H1 (cell line): Measurements from ENCODE around the gene TPST2. TPM values are rescaled to one million over a fixed set of nuclear protein-coding genes. Genes with fewer than 3 reads are reported as not detected.

ENCODE experiments used
- CTCF ChIA-PET: fragments of 300-600 bp; sonication (Branson Sonifier 250); formaldehyde crosslinking; loops from one replicate; lab custom pipeline; 2021; ENCODE audit not compliant: partially characterized antibody; lab: Charles Lee
- POLR2A ChIA-PET: fragments of 300-600 bp; sonication (Branson Sonifier 250); formaldehyde crosslinking; loops from one replicate; lab custom pipeline; 2021; ENCODE audit warnings: inconsistent platforms; ENCODE audit not compliant: partially characterized antibody; lab: Charles Lee
- DNase-seq, 2 experiments: peaks; one replicate each; pipeline versions ENCODE4 v3.0.0 to v3.0.0-alpha.2; 2010 to 2022; ENCODE audit warnings: low spot score in 2 of 2, low read depth in 1 of 2, mixed read lengths in 1 of 2
- FAIRE-seq: peaks from 2 replicates; lab custom pipeline; 2011; peaks lifted over from hg19 to GRCh38; lab: Jason Lieb, UNC
- H2AFZ ChIP-seq: 2 replicates; pipeline ENCODE4 v1.8.1; 2012; ENCODE audit warnings: low read length, inconsistent platforms
- H2AK5ac ChIP-seq: 2 replicates; pipeline ENCODE4 v1.6.1; 2013; ENCODE audit warnings: low read depth, low read length
- H2BK120ac ChIP-seq: replicated peaks from 2 replicates; pipeline ENCODE3; 2013; ENCODE audit warnings: low read depth, low read length, inconsistent platforms
- H2BK12ac ChIP-seq: 2 replicates; pipeline ENCODE4 v1.6.1; 2013; ENCODE audit warnings: low read depth, low read length
- H2BK15ac ChIP-seq: 2 replicates; pipeline ENCODE4 v1.6.1; 2013; ENCODE audit warnings: low read length
- H2BK20ac ChIP-seq: 2 replicates; pipeline ENCODE4 v1.6.1; 2013; ENCODE audit warnings: low read length
- H2BK5ac ChIP-seq: 2 replicates; pipeline ENCODE4 v1.6.1; 2013; ENCODE audit warnings: low read depth, low read length
- H3K14ac ChIP-seq: 2 replicates; pipeline ENCODE4 v1.6.1; 2013; ENCODE audit warnings: inconsistent platforms; ENCODE audit not compliant: insufficient read length
- H3K18ac ChIP-seq: 2 replicates; pipeline ENCODE4 v1.6.1; 2013; ENCODE audit warnings: low read length; ENCODE audit errors: extremely low read depth
- H3K23ac ChIP-seq: 2 replicates; pipeline ENCODE4 v1.6.1; 2013; ENCODE audit warnings: inconsistent platforms; ENCODE audit not compliant: insufficient read length
- H3K23me2 ChIP-seq: 2 replicates; pipeline ENCODE4 v1.6.1; 2013; ENCODE audit warnings: low read depth, low read length
- H3K27ac ChIP-seq: 2 replicates; pipeline ENCODE4 v1.6.1; 2011; ENCODE audit warnings: low read depth, low read length, inconsistent platforms
- H3K27me3 ChIP-seq, 4 experiments: replicated peaks in 1 of 4; 1 replicate in 1 of 4; 2 replicates in 3 of 4; pipeline versions ENCODE4 v1.6.1 to v1.8.1; 2011 to 2013; ENCODE audit warnings: low read length in 3 of 4, mild to moderate bottlenecking in 3 of 4, inconsistent platforms in 2 of 4, mixed read lengths in 2 of 4, moderate library complexity in 1 of 4; ENCODE audit not compliant: control insufficient read depth in 3 of 4, insufficient read depth in 3 of 4; ENCODE audit errors: extremely low read depth in 1 of 4
- H3K36me3 ChIP-seq, 4 experiments: 2 replicates each; pipeline versions ENCODE4 v1.6.1 to v1.8.1; 2011 to 2013; ENCODE audit warnings: mild to moderate bottlenecking in 4 of 4, low read length in 3 of 4, moderate library complexity in 2 of 4, control low read depth in 1 of 4, inconsistent platforms in 1 of 4; ENCODE audit not compliant: insufficient read depth in 4 of 4, control insufficient read depth in 2 of 4
- H3K4ac ChIP-seq: replicated peaks from 2 replicates; pipeline ENCODE3; 2013; ENCODE audit warnings: low read length, low read depth, mixed read lengths, inconsistent platforms; ENCODE audit not compliant: insufficient read length
- H3K4me1 ChIP-seq, 4 experiments: replicated peaks in 1 of 4; 1 replicate in 1 of 4; 2 replicates in 3 of 4; pipeline versions ENCODE4 v1.6.1 to v1.8.1; 2011 to 2013; ENCODE audit warnings: low read length in 3 of 4, inconsistent platforms in 2 of 4, mixed read lengths in 1 of 4; ENCODE audit not compliant: insufficient read depth in 4 of 4, control insufficient read depth in 3 of 4
- H3K4me2 ChIP-seq, 2 experiments: 2 replicates each; pipeline versions ENCODE4 v1.6.1 to v1.8.1; 2011 to 2013; ENCODE audit warnings: low read depth in 2 of 2, low read length in 2 of 2, control low read depth in 1 of 2, inconsistent platforms in 1 of 2, mild to moderate bottlenecking in 1 of 2; ENCODE audit not compliant: insufficient read depth in 1 of 2
- H3K4me3 ChIP-seq, 4 experiments: fragments of 200-600, 300-600 bp in 1 of 4; sonication (generic), shearing (Covaris generic), sonication (Bioruptor Twin) in 1 of 4; 2 replicates each; pipeline versions ENCODE4 v1.5.1 to v1.8.1; 2011 to 2016; ENCODE audit warnings: low read length in 4 of 4, low read depth in 3 of 4, control low read depth in 2 of 4, inconsistent platforms in 2 of 4, mild to moderate bottlenecking in 2 of 4, mixed read lengths in 1 of 4, moderate library complexity in 1 of 4; ENCODE audit not compliant: insufficient read depth in 2 of 4; ENCODE audit errors: extremely low read depth in 1 of 4
- H3K56ac ChIP-seq: replicated peaks from 2 replicates; pipeline ENCODE3; 2013; ENCODE audit warnings: low read depth, mild to moderate bottlenecking, mixed read lengths, low read length, inconsistent platforms; ENCODE audit not compliant: insufficient read length
- H3K79me1 ChIP-seq: 2 replicates; pipeline ENCODE4 v1.6.1; 2013; ENCODE audit warnings: low read depth, low read length, control low read depth
- H3K79me2 ChIP-seq, 2 experiments: 2 replicates each; pipeline versions ENCODE4 v1.6.1 to v1.8.1; 2012 to 2013; ENCODE audit warnings: low read length in 2 of 2, mild to moderate bottlenecking in 2 of 2, inconsistent platforms in 1 of 2; ENCODE audit not compliant: insufficient read depth in 2 of 2, control insufficient read depth in 1 of 2
- H3K9ac ChIP-seq, 4 experiments: replicated peaks in 1 of 4; 1 replicate in 1 of 4; 2 replicates in 3 of 4; pipeline versions ENCODE4 v1.6.1 to v1.8.1; 2011 to 2013; ENCODE audit warnings: low read depth in 3 of 4, low read length in 3 of 4, control low read depth in 2 of 4, mild to moderate bottlenecking in 2 of 4, moderate library complexity in 2 of 4, inconsistent platforms in 1 of 4; ENCODE audit errors: extremely low read depth in 1 of 4
- H3K9me3 ChIP-seq, 2 experiments: 2 replicates each; pipeline versions ENCODE4 v1.6.1 to v1.8.1; 2012 to 2013; ENCODE audit warnings: mild to moderate bottlenecking in 2 of 2, moderate library complexity in 2 of 2, control low read depth in 1 of 2, inconsistent platforms in 1 of 2, low read depth in 1 of 2, low read length in 1 of 2, mixed read lengths in 1 of 2; ENCODE audit not compliant: insufficient read depth in 2 of 2
- H4K20me1 ChIP-seq, 2 experiments: replicated peaks in 1 of 2; 2 replicates each; pipeline versions ENCODE3 to v1.8.1; 2011 to 2013; ENCODE audit warnings: inconsistent platforms in 2 of 2, low read length in 2 of 2, mild to moderate bottlenecking in 1 of 2; ENCODE audit not compliant: insufficient read depth in 2 of 2, control insufficient read depth in 1 of 2
- H4K5ac ChIP-seq: 2 replicates; pipeline ENCODE4 v1.6.1; 2013; ENCODE audit warnings: low read length, low read depth, mixed read lengths, inconsistent platforms; ENCODE audit not compliant: insufficient read length
- H4K8ac ChIP-seq: 2 replicates; pipeline ENCODE4 v1.8.0; 2013; ENCODE audit warnings: mild to moderate bottlenecking, moderate library complexity, low read length, inconsistent platforms; ENCODE audit not compliant: insufficient read depth; ENCODE audit errors: extremely low read depth
- H4K91ac ChIP-seq: replicated peaks from 2 replicates; pipeline ENCODE3; 2013; ENCODE audit warnings: low read length, mixed read lengths, inconsistent platforms; ENCODE audit not compliant: insufficient read length
- CBX8 ChIP-seq: fragments of 300-800, 300-1000 bp; sonication (generic); IDR thresholded peaks from 2 replicates; pipeline ENCODE4 v1.7.1; 2016; ENCODE audit warnings: low read depth, low read length, borderline replicate concordance
- JUN ChIP-seq: IDR thresholded peaks from 2 replicates; pipeline ENCODE4 v1.6.1; 2011; ENCODE audit warnings: low read depth, mild to moderate bottlenecking, improper control_type of control experiment, low read length
- POLR2AphosphoS5 ChIP-seq: IDR thresholded peaks from 2 replicates; pipeline ENCODE4 v1.6.1; 2011; ENCODE audit warnings: low read depth, low read length
- WGBS, 2 experiments: shearing (Covaris generic) in 1 of 2; methylation state at CpG; one replicate each; pipeline versions ENCODE4 v1.1.6 to v1.1.7; 2013 to 2015; ENCODE audit warnings: low lambda C conversion rate in 2 of 2, mixed read lengths in 2 of 2, inconsistent platforms in 1 of 2, low coverage in 1 of 2, missing lambda C conversion rate in 1 of 2; ENCODE audit not compliant: insufficient replicate concordance in 2 of 2, insufficient coverage in 1 of 2, insufficient read length in 1 of 2; ENCODE audit errors: extremely low coverage in 1 of 2, missing lambda C conversion rate in 1 of 2; 5-methylcytosine and 5-hydroxymethylcytosine counted together
- polyA plus RNA-seq, 7 experiments: library from polyadenylated mRNA; depleted of rRNA in 3 of 7; stranded (reverse) in 5 of 7; unstranded in 2 of 7; fragments of >200 nt in 5 of 7; fragments of 200-250 nt in 2 of 7; gene quantifications; 1 replicate in 5 of 7; 2 replicates in 1 of 7; 4 replicates in 1 of 7; pipeline versions ENCODE4 v1.2.1 to v1.2.3, GENCODE V29; 2011 to 2013; ENCODE audit warnings: missing spikeins in 2 of 7, mixed read lengths in 2 of 7
- total RNA-seq: library from RNA; stranded (reverse); fragmentation: NEBNext Ultra II Directional; extraction: Animal tissue kit (Norgen Biotek cat#: 25700); gene quantifications from 2 replicates; pipeline ENCODE4 v1.2.1, GENCODE V29; 2021

Gene TPST2
- total and polyA plus RNA-seq, 2 of the 8 experiments (the other 6 are each of a cell fraction or from before 2014, with no cell fraction given) = 58.8 to 143 TPM

DNA sequence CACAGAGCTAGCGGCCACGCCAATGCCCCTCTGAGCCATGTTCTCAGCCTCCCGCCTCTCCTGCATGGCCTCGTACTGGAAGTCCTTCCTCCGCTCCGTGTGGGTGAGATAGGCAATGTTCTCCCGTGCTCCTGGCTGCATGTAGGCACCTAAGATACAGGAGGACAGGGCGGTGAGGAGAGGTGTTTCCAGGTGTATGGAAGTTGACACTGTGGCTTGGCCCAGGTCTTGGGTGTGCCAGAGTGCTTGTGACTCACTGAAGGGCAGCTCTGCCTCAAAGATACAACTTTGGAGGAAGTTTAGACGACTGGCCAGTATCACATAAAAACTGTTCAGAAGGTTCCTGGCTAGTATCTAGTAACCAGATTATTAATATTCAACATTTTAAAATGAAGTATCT, 97.7 kb downstream of the TPST2 start:
- Histone ChIP-seq H4K8ac (no peak overlapping the region), H3K4me2 (no peak overlapping the region), H2BK5ac (no peak overlapping the region), H2BK12ac (no peak overlapping the region), H4K5ac (no peak overlapping the region), H2AK5ac (no peak overlapping the region), H3K4me1 (no peaks in the 10 kb centered on the region), H3K9me3 (no peaks in the 10 kb centered on the region), H2BK120ac (no peak overlapping the region), H3K14ac (no peak overlapping the region), H3K56ac (no peak overlapping the region), H2BK15ac (no peak overlapping the region), H2BK20ac (no peak overlapping the region), H3K23me2 (no peaks in the 10 kb centered on the region), H3K27me3 (no peaks in the 10 kb centered on the region), H3K79me2 (no peaks in the 10 kb centered on the region), H4K91ac (no peak overlapping the region), H3K36me3 (peaks cover 38 to 84% (median 81%) of the 10 kb centered on the region in 4 experiments), H3K23ac (no peak overlapping the region), H3K18ac (no peak overlapping the region), H3K27ac (no peak overlapping the region), H2AFZ (no peak overlapping the region), H3K4ac (no peak overlapping the region), H3K9ac (no peak overlapping the region), H4K20me1 (peaks cover 2 to 11% of the 10 kb centered on the region in 2 experiments), H3K4me3 (no peak overlapping the region), H3K79me1 (no peaks in the 10 kb centered on the region)
- DNase-seq = no peak
- TF ChIP-seq POLR2AphosphoS5 (no peak), JUN (no peak), CBX8 (no peak)
- ChIA-PET CTCF (interaction anchor here (1.0 to 4.8 kb wide), 4 partner anchors 10 to 100 kb away, joined by 3 to 24 read pairs (median 4); no protein-coding TSS in a partner anchor), POLR2A (interaction anchor here (0.6 to 2.7 kb wide), 6 partner anchors 9 to 788 kb away, joined by 3 to 15 read pairs (median 4); partner anchors contain the start of genes HPS4 and SRRD)
- WGBS, 2 experiments = 95% methylated on average over 9 of the region's 9 CpGs; no CpG with 5 or more reads in 1 of the 2 experiments
- no peak for FAIRE-seq
